H1 (cell line): ENCODE data around the gene PCDHB14. TPM values are rescaled to one million over a fixed set of nuclear protein-coding genes. Genes with fewer than 3 reads are reported as not detected.

Source experiments
- RAD21 ChIP-seq, 2 experiments: IDR thresholded peaks in 1 of 2; conservative IDR thresholded peaks in 1 of 2; 2 replicates each; pipeline ENCODE4 v1.6.1; 2011; ENCODE audit warnings: low read depth in 2 of 2, low read length in 2 of 2, improper control_type of control experiment in 1 of 2, inconsistent platforms in 1 of 2, mild to moderate bottlenecking in 1 of 2, moderate library complexity in 1 of 2
- polyA plus RNA-seq, 7 experiments: library from polyadenylated mRNA; depleted of rRNA in 3 of 7; stranded (reverse) in 5 of 7; unstranded in 2 of 7; fragments of >200 nt in 5 of 7; fragments of 200-250 nt in 2 of 7; gene quantifications; 1 replicate in 5 of 7; 2 replicates in 1 of 7; 4 replicates in 1 of 7; pipeline versions ENCODE4 v1.2.1 to v1.2.3, GENCODE V29; 2011 to 2013; ENCODE audit warnings: missing spikeins in 2 of 7, mixed read lengths in 2 of 7
- total RNA-seq: library from RNA; stranded (reverse); fragmentation: NEBNext Ultra II Directional; extraction: Animal tissue kit (Norgen Biotek cat#: 25700); gene quantifications from 2 replicates; pipeline ENCODE4 v1.2.1, GENCODE V29; 2021
- TF ChIP-seq, protein P1 (sequence below): fragments of 300-600 bp; sonication (generic); IDR thresholded peaks from 2 replicates; pipeline ENCODE4 v1.7.1; 2012; ENCODE audit warnings: low read length, moderate library complexity, mild to moderate bottlenecking, inconsistent platforms; ENCODE audit not compliant: insufficient replicate concordance

The PCDHB14 gene
- total and polyA plus RNA-seq, 2 of the 8 experiments (the other 6 are each of a cell fraction or from before 2014, with no cell fraction given): 2.7 TPM

DNA sequence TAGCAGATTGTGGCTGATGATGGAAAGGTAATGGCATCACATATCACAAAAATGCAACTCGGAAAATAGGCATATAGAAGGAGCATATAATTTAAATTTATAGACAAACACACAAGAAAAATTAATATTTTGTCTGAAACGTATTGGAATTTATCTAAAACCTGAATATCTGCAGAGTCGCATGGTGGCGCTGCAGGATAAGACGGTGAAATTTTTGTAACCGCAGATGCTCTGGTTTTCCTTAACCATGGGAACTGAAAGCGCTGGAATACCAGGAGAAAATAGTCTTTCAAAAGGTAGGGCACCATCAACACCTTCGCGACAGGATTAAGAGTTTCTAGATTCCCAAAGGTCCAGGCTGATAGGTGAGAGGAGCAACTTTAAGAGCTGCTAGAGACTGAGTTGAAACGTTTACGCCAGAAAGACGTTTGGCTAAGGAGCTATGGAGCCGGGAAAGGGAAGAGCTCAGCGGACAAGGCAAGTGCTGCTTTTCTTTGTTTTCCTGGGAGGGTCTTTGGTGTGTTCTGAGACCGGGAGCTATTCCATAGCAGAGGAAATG lies 11.0 kb downstream of the PCDHB14 start (continued):
- TF ChIP-seq, protein P1, sequence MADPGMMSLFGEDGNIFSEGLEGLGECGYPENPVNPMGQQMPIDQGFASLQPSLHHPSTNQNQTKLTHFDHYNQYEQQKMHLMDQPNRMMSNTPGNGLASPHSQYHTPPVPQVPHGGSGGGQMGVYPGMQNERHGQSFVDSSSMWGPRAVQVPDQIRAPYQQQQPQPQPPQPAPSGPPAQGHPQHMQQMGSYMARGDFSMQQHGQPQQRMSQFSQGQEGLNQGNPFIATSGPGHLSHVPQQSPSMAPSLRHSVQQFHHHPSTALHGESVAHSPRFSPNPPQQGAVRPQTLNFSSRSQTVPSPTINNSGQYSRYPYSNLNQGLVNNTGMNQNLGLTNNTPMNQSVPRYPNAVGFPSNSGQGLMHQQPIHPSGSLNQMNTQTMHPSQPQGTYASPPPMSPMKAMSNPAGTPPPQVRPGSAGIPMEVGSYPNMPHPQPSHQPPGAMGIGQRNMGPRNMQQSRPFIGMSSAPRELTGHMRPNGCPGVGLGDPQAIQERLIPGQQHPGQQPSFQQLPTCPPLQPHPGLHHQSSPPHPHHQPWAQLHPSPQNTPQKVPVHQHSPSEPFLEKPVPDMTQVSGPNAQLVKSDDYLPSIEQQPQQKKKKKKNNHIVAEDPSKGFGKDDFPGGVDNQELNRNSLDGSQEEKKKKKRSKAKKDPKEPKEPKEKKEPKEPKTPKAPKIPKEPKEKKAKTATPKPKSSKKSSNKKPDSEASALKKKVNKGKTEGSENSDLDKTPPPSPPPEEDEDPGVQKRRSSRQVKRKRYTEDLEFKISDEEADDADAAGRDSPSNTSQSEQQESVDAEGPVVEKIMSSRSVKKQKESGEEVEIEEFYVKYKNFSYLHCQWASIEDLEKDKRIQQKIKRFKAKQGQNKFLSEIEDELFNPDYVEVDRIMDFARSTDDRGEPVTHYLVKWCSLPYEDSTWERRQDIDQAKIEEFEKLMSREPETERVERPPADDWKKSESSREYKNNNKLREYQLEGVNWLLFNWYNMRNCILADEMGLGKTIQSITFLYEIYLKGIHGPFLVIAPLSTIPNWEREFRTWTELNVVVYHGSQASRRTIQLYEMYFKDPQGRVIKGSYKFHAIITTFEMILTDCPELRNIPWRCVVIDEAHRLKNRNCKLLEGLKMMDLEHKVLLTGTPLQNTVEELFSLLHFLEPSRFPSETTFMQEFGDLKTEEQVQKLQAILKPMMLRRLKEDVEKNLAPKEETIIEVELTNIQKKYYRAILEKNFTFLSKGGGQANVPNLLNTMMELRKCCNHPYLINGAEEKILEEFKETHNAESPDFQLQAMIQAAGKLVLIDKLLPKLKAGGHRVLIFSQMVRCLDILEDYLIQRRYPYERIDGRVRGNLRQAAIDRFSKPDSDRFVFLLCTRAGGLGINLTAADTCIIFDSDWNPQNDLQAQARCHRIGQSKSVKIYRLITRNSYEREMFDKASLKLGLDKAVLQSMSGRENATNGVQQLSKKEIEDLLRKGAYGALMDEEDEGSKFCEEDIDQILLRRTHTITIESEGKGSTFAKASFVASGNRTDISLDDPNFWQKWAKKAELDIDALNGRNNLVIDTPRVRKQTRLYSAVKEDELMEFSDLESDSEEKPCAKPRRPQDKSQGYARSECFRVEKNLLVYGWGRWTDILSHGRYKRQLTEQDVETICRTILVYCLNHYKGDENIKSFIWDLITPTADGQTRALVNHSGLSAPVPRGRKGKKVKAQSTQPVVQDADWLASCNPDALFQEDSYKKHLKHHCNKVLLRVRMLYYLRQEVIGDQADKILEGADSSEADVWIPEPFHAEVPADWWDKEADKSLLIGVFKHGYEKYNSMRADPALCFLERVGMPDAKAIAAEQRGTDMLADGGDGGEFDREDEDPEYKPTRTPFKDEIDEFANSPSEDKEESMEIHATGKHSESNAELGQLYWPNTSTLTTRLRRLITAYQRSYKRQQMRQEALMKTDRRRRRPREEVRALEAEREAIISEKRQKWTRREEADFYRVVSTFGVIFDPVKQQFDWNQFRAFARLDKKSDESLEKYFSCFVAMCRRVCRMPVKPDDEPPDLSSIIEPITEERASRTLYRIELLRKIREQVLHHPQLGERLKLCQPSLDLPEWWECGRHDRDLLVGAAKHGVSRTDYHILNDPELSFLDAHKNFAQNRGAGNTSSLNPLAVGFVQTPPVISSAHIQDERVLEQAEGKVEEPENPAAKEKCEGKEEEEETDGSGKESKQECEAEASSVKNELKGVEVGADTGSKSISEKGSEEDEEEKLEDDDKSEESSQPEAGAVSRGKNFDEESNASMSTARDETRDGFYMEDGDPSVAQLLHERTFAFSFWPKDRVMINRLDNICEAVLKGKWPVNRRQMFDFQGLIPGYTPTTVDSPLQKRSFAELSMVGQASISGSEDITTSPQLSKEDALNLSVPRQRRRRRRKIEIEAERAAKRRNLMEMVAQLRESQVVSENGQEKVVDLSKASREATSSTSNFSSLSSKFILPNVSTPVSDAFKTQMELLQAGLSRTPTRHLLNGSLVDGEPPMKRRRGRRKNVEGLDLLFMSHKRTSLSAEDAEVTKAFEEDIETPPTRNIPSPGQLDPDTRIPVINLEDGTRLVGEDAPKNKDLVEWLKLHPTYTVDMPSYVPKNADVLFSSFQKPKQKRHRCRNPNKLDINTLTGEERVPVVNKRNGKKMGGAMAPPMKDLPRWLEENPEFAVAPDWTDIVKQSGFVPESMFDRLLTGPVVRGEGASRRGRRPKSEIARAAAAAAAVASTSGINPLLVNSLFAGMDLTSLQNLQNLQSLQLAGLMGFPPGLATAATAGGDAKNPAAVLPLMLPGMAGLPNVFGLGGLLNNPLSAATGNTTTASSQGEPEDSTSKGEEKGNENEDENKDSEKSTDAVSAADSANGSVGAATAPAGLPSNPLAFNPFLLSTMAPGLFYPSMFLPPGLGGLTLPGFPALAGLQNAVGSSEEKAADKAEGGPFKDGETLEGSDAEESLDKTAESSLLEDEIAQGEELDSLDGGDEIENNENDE: no peak
- peak; percentile 37 to 59 for TF ChIP-seq RAD21 (IDR thresholded peaks at IDR 0.05 in 1 of 2, conservative IDR thresholded peaks at IDR 0.05 in 1 of 2; ENCODE audit: low read depth in 2 of 2, low read length in 2 of 2)
